HepG2 (cell line): ENCODE measurements around the gene TMPRSS11E. TPM values are rescaled to one million over a fixed set of nuclear protein-coding genes. Genes with fewer than 3 reads are reported as not detected.

Experiments used
- ATAC-seq: fragments of 200-7000 bp; cut with Tn5 transposase; 3 replicates; pipeline ENCODE4 v1.9.1; 2020; ENCODE audit warnings: mild to moderate bottlenecking, moderate library complexity
- BruUV-seq: library from RNA; stranded (reverse); fragments of 400-500 nt; replicated peaks from 2 replicates; lab custom pipeline; 2021; lab: Mats Ljungman, UMichigan
- CTCF ChIA-PET: fragments of 300-600 bp; formaldehyde crosslinking; extraction: SDS; loops from one replicate; lab custom pipeline; 2021; ENCODE audit warnings: low total read pairs, inconsistent platforms, low intra/inter-chr PET ratio; lab: Yijun Ruan, JAX
- POLR2A ChIA-PET: fragments of 350-600 bp; sonication (Branson Sonifier 250); formaldehyde crosslinking; loops from one replicate; lab custom pipeline; 2020; ENCODE audit warnings: antibody characterized with exemption, inconsistent platforms; lab: Yijun Ruan, JAX
- DNase-seq: peaks from one replicate; pipeline ENCODE4 v3.0.0-alpha.2; 2015; ENCODE audit warnings: low spot score
- FAIRE-seq: peaks from 3 replicates; lab custom pipeline; 2011; peaks lifted over from hg19 to GRCh38; lab: Jason Lieb, UNC
- H2AFZ ChIP-seq: one replicate; pipeline ENCODE4 v1.6.1; 2011; ENCODE audit warnings: low read length, inconsistent platforms
- H3K27ac ChIP-seq: fragments of 300-600 bp; 3 replicates; pipeline ENCODE4 v1.8.0; 2011; ENCODE audit warnings: mixed run types, mild to moderate bottlenecking, mixed read lengths, low read length, inconsistent platforms; ENCODE audit not compliant: insufficient read depth; ENCODE audit errors: extremely low read length
- H3K27me3 ChIP-seq, 2 experiments: fragments of 200-600 bp in 1 of 2; 2 replicates in 1 of 2; 3 replicates in 1 of 2; pipeline versions ENCODE4 v1.6.0 to v1.8.0; 2011; ENCODE audit warnings: low read length in 2 of 2, mild to moderate bottlenecking in 2 of 2, moderate library complexity in 2 of 2, inconsistent platforms in 1 of 2; ENCODE audit not compliant: insufficient read depth in 2 of 2, control insufficient read depth in 1 of 2
- H3K36me3 ChIP-seq, 2 experiments: fragments of 200-600 bp in 1 of 2; replicated peaks in 1 of 2; 2 replicates in 1 of 2; 3 replicates in 1 of 2; pipeline versions ENCODE4 v1.5.1 to v1.8.0; 2011; ENCODE audit warnings: low read length in 2 of 2, inconsistent platforms in 1 of 2; ENCODE audit not compliant: insufficient read depth in 2 of 2, control insufficient read depth in 1 of 2
- H3K4me1 ChIP-seq: 2 replicates; pipeline ENCODE4 v1.5.1; 2012; ENCODE audit warnings: low read length, inconsistent platforms; ENCODE audit not compliant: insufficient read depth
- H3K4me2 ChIP-seq: 2 replicates; pipeline ENCODE4 v1.6.0; 2011; ENCODE audit warnings: low read depth, low read length, inconsistent platforms
- H3K4me3 ChIP-seq, 3 experiments: fragments of 200-600 bp in 1 of 3; sonication (generic), shearing (Covaris generic) in 1 of 3; replicated peaks in 1 of 3; 2 replicates each; pipeline ENCODE4 v1.5.1; 2011 to 2016; ENCODE audit warnings: low read length in 3 of 3, inconsistent platforms in 2 of 3, low read depth in 2 of 3, mild to moderate bottlenecking in 2 of 3, control low read depth in 1 of 3, mixed read lengths in 1 of 3; ENCODE audit not compliant: insufficient read depth in 1 of 3
- H3K79me2 ChIP-seq: one replicate; pipeline ENCODE4 v1.6.1; 2011; ENCODE audit warnings: low read length, inconsistent platforms; ENCODE audit not compliant: insufficient read depth
- H3K9ac ChIP-seq: 2 replicates; pipeline ENCODE4 v1.6.0; 2011; ENCODE audit warnings: mild to moderate bottlenecking, low read depth, low read length, inconsistent platforms; ENCODE audit not compliant: insufficient read depth
- H3K9me3 ChIP-seq: 2 replicates; pipeline ENCODE4 v1.5.1; 2012; ENCODE audit warnings: mild to moderate bottlenecking, low read length
- H4K20me1 ChIP-seq: 2 replicates; pipeline ENCODE4 v1.6.0; 2011; ENCODE audit warnings: inconsistent platforms, mild to moderate bottlenecking, low read length, moderate library complexity; ENCODE audit not compliant: insufficient read depth
- CREB1 ChIP-seq, 2 experiments: fragments of 450-650 bp in 1 of 2; IDR thresholded peaks; 2 replicates each; pipeline ENCODE4 v1.6.1; 2016 to 2017; ENCODE audit warnings: control low read depth in 1 of 2, mild to moderate bottlenecking in 1 of 2, missing compliant biosample characterization in 1 of 2, missing genetic modification characterization in 1 of 2
- HOXD1 ChIP-seq: sonication (generic); formaldehyde crosslinking; IDR thresholded peaks from 2 replicates; pipeline ENCODE4 v1.5.0; 2020; ENCODE audit warnings: missing genetic modification reagents
- MIXL1 ChIP-seq: IDR thresholded peaks from 2 replicates; pipeline ENCODE4 v1.6.1; 2016
- MLX ChIP-seq: IDR thresholded peaks from 2 replicates; pipeline ENCODE4 v1.6.1; 2016
- NCOA1 ChIP-seq: sonication (generic); formaldehyde crosslinking; IDR thresholded peaks from 2 replicates; pipeline ENCODE4 v1.9.0; 2021; ENCODE audit warnings: missing genetic modification reagents
- NFE2 ChIP-seq: sonication (generic); formaldehyde crosslinking; IDR thresholded peaks from 2 replicates; pipeline ENCODE4 v1.4.0; 2020; ENCODE audit warnings: missing genetic modification reagents
- NR2F1 ChIP-seq, 2 experiments: fragments of 450-650 bp in 1 of 2; formaldehyde crosslinking in 1 of 2; IDR thresholded peaks; 2 replicates each; pipeline versions ENCODE4 v1.5.0 to v1.6.1; 2016 to 2020; ENCODE audit warnings: mild to moderate bottlenecking in 1 of 2, missing compliant biosample characterization in 1 of 2, missing genetic modification reagents in 1 of 2, moderate library complexity in 1 of 2
- REL ChIP-seq: sonication (generic); formaldehyde crosslinking; conservative IDR thresholded peaks from 2 replicates; pipeline ENCODE4 v1.8.0; 2022; ENCODE audit warnings: mild to moderate bottlenecking, missing genetic modification reagents, moderate library complexity
- ZBTB2 ChIP-seq: sonication (generic); formaldehyde crosslinking; IDR thresholded peaks from 2 replicates; pipeline ENCODE4 v1.8.0; 2022; ENCODE audit warnings: low read depth, missing genetic modification reagents
- ZBTB8A ChIP-seq: sonication (generic); formaldehyde crosslinking; IDR thresholded peaks from 2 replicates; pipeline ENCODE4 v1.4.0; 2020; ENCODE audit warnings: mild to moderate bottlenecking, low read depth, missing genetic modification reagents, borderline replicate concordance
- ZFP37 ChIP-seq: sonication (generic); formaldehyde crosslinking; IDR thresholded peaks from 2 replicates; pipeline ENCODE4 v1.4.0; 2020; ENCODE audit warnings: missing genetic modification reagents, borderline replicate concordance
- ZNF333 ChIP-seq: sonication (generic); formaldehyde crosslinking; IDR thresholded peaks from 2 replicates; pipeline ENCODE4 v1.4.0; 2020; ENCODE audit warnings: mild to moderate bottlenecking, missing genetic modification reagents, borderline replicate concordance
- ZNF460 ChIP-seq: sonication (generic); formaldehyde crosslinking; IDR thresholded peaks from 2 replicates; pipeline ENCODE4 v1.5.1; 2020; ENCODE audit warnings: missing genetic modification reagents, mild to moderate bottlenecking, borderline replicate concordance
- ZNF547 ChIP-seq: sonication (generic); formaldehyde crosslinking; IDR thresholded peaks from 2 replicates; pipeline ENCODE4 v1.5.1; 2020; ENCODE audit warnings: mild to moderate bottlenecking, missing genetic modification reagents
- ZNF788 ChIP-seq: sonication (generic); formaldehyde crosslinking; IDR thresholded peaks from 2 replicates; pipeline ENCODE4 v1.5.0; 2020; ENCODE audit warnings: mild to moderate bottlenecking, missing genetic modification reagents, borderline replicate concordance
- ZNF850 ChIP-seq: sonication (generic); formaldehyde crosslinking; conservative IDR thresholded peaks from 2 replicates; pipeline ENCODE4 v1.9.0; 2021; ENCODE audit warnings: mild to moderate bottlenecking, missing genetic modification reagents
- WGBS: methylation state at CpG from one replicate; pipeline ENCODE4 v1.1.6; 2017; ENCODE audit warnings: low lambda C conversion rate; 5-methylcytosine and 5-hydroxymethylcytosine counted together
- in situ Hi-C: cut with HindIII; loops from 2 replicates; pipeline ENCODE4 v1.10.0; 2017; ENCODE audit warnings: low pct_unique_long_range_greater_than_20kb; ENCODE audit not compliant: extremely low pct_ligation_motif_present
- intact Hi-C: fragments of 100-400 bp; cut with micrococcal nuclease; formaldehyde crosslinking; loops from one replicate; pipeline ENCODE4 v1.10.0; 2022; ENCODE audit not compliant: unreplicated experiment
- polyA plus RNA-seq, 8 experiments: library from polyadenylated mRNA; depleted of rRNA in 3 of 8; stranded (reverse) in 7 of 8; unstranded in 1 of 8; fragments of >200 nt; fragmentation: Illumina TruSeq in 4 of 8; extraction: Trizol in 4 of 8; gene quantifications; 2 replicates each; pipeline versions ENCODE4 v1.2.1 to v1.2.3, GENCODE V29; 2011 to 2016; ENCODE audit warnings: low read depth in 4 of 8, missing spikeins in 1 of 8, mixed read lengths in 1 of 8; ENCODE audit not compliant: insufficient read depth in 1 of 8
- total RNA-seq, 5 experiments: library from RNA; depleted of rRNA; stranded (reverse); fragments of >200 nt; fragmentation: Illumina TruSeq; extraction: Trizol; gene quantifications; 2 replicates each; pipeline ENCODE4 v1.2.3, GENCODE V29; 2016; ENCODE audit warnings: low read depth in 1 of 5
- TF ChIP-seq, protein P1 (sequence below): sonication (generic); formaldehyde crosslinking; IDR thresholded peaks from 2 replicates; pipeline ENCODE4 v1.4.0; 2020; ENCODE audit warnings: missing genetic modification reagents
- TF ChIP-seq, protein P2 (sequence below): sonication (generic); formaldehyde crosslinking; IDR thresholded peaks from 2 replicates; pipeline ENCODE4 v1.9.0; 2022; ENCODE audit warnings: low read depth, missing genetic modification reagents

TMPRSS11E gene
- total and polyA plus RNA-seq, 2 of the 13 experiments (the other 11 are each of a cell fraction or from before 2014, with no cell fraction given) = not detected

- DNase-seq = no peak
- WGBS = 58% methylated on average over 3 of the region's 3 CpGs
- in situ Hi-C loops = no loop called here
- no peaks in the 10 kb centered on the region for H3K36me3 ChIP-seq
- TF ChIP-seq, protein P1, sequence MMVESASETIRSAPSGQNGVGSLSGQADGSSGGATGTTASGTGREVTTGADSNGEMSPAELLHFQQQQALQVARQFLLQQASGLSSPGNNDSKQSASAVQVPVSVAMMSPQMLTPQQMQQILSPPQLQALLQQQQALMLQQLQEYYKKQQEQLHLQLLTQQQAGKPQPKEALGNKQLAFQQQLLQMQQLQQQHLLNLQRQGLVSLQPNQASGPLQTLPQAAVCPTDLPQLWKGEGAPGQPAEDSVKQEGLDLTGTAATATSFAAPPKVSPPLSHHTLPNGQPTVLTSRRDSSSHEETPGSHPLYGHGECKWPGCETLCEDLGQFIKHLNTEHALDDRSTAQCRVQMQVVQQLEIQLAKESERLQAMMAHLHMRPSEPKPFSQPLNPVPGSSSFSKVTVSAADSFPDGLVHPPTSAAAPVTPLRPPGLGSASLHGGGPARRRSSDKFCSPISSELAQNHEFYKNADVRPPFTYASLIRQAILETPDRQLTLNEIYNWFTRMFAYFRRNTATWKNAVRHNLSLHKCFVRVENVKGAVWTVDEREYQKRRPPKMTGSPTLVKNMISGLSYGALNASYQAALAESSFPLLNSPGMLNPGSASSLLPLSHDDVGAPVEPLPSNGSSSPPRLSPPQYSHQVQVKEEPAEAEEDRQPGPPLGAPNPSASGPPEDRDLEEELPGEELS = no peak
- TF ChIP-seq HOXD1 (CRISPR knock-in tag) (no peak), CREB1 (IDR thresholded peaks at IDR 0.05) (no peak), CREB1 (CRISPR knock-in tag; IDR thresholded peaks at IDR 0.05) (no peak), NFE2 (no peak), ZNF333 (no peak), ZNF850 (CRISPR knock-in tag) (no peak), REL (CRISPR knock-in tag) (no peak), NR2F1 (CRISPR knock-in tag; IDR thresholded peaks at IDR 0.05) (no peak), ZFP37 (CRISPR knock-in tag) (no peak), NCOA1 (CRISPR knock-in tag) (no peak), MLX (CRISPR knock-in tag) (no peak), ZNF547 (no peak), MIXL1 (no peak), ZNF460 (CRISPR knock-in tag) (no peak), ZBTB8A (CRISPR knock-in tag) (no peak), ZNF788 (CRISPR knock-in tag) (no peak), ZBTB2 (CRISPR knock-in tag) (no peak)
- TF ChIP-seq, protein P2, sequence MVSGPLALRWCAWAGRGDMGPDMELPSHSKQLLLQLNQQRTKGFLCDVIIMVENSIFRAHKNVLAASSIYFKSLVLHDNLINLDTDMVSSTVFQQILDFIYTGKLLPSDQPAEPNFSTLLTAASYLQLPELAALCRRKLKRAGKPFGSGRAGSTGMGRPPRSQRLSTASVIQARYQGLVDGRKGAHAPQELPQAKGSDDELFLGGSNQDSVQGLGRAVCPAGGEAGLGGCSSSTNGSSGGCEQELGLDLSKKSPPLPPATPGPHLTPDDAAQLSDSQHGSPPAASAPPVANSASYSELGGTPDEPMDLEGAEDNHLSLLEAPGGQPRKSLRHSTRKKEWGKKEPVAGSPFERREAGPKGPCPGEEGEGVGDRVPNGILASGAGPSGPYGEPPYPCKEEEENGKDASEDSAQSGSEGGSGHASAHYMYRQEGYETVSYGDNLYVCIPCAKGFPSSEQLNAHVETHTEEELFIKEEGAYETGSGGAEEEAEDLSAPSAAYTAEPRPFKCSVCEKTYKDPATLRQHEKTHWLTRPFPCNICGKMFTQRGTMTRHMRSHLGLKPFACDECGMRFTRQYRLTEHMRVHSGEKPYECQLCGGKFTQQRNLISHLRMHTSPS = no peak
- TF ChIP-seq, all 625 proteins: peak for 0
- no peak overlapping the region for H3K4me3 ChIP-seq
- H3K4me2 ChIP-seq = no peak overlapping the region
- H4K20me1 ChIP-seq = no peaks in the 10 kb centered on the region
- FAIRE-seq (no peak), ATAC-seq (no peak)
- H3K9me3 ChIP-seq = no peaks in the 10 kb centered on the region
- no peak overlapping the region for H3K27ac ChIP-seq
- no peaks in the 10 kb centered on the region for H3K4me1 ChIP-seq
- H3K9ac ChIP-seq = no peak overlapping the region
- POLR2A ChIA-PET = no interaction called here
- no peaks in the 10 kb centered on the region for H3K79me2 ChIP-seq
- intact Hi-C loops = no loop called here
- H3K27me3 ChIP-seq = 0 out of 5 replicates have a peak, but pooled peaks cover 0 to 5% of the 10 kb centered on the region in 2 experiments
- H2AFZ ChIP-seq = no peak overlapping the region
- BruUV-seq = no TSS peak
- CTCF ChIA-PET = no interaction called here
Measured at GRCh38 chr4:68426516-68426915, 20.7 kb upstream of the TMPRSS11E start.
